K562 (cell line): ENCODE results near the gene FFAR4. TPM values are rescaled to one million over a fixed set of nuclear protein-coding genes. Genes with fewer than 3 reads are reported as not detected.
A peak's percentile ranks its signal among the peaks of the same experiment; 100 is the strongest.

Experiments used
- ATAC-seq: fragments of 200-7000 bp; cut with Tn5 transposase; 3 replicates; pipeline ENCODE4 v1.9.1; 2020; ENCODE audit warnings: moderate library complexity
- BruUV-seq: library from RNA; stranded (reverse); fragments of 400-500 nt; replicated peaks from 2 replicates; lab custom pipeline; 2021; lab: Mats Ljungman, UMichigan
- CTCF ChIA-PET: fragments of 300-600 bp; formaldehyde crosslinking; extraction: SDS; loops from one replicate; lab custom pipeline; 2021; ENCODE audit warnings: low intra/inter-chr PET ratio; lab: Yijun Ruan, JAX
- POLR2A ChIA-PET: fragments of 300-600, 350-650 bp; sonication (Branson Sonifier 250); formaldehyde crosslinking; extraction: SDS; loops from one replicate; lab custom pipeline; 2021; ENCODE audit warnings: antibody characterized with exemption, inconsistent platforms; lab: Yijun Ruan, JAX
- DNase-seq, 4 experiments: peaks; one replicate each; pipeline versions ENCODE4 v3.0.0 to v3.0.0-alpha.2; 2011 to 2018; ENCODE audit warnings: low spot score in 3 of 4, mixed read lengths in 3 of 4; ENCODE audit errors: extremely low read depth in 1 of 4
- FAIRE-seq: peaks from 2 replicates; lab custom pipeline; 2011; peaks lifted over from hg19 to GRCh38; lab: Jason Lieb, UNC
- H2AFZ ChIP-seq: 2 replicates; pipeline ENCODE4 v1.6.0; 2011; ENCODE audit warnings: low read depth, low read length, control low read depth, inconsistent platforms
- H3K27ac ChIP-seq: fragments of 200-600 bp; 3 replicates; pipeline ENCODE4 v1.8.0; 2011; ENCODE audit warnings: low read depth, mild to moderate bottlenecking, control low read depth, inconsistent platforms, low read length, moderate library complexity, mixed read lengths; ENCODE audit errors: extremely low read depth
- H3K27me3 ChIP-seq, 2 experiments: fragments of 300-600 bp in 1 of 2; 2 replicates in 1 of 2; 3 replicates in 1 of 2; pipeline versions ENCODE4 v1.6.0 to v1.8.0; 2011; ENCODE audit warnings: inconsistent platforms in 2 of 2, low read length in 2 of 2, mild to moderate bottlenecking in 1 of 2, mixed read lengths in 1 of 2, moderate library complexity in 1 of 2; ENCODE audit not compliant: control insufficient read depth in 2 of 2, insufficient read depth in 2 of 2
- H3K36me3 ChIP-seq: fragments of 300-600 bp; 3 replicates; pipeline ENCODE4 v1.8.0; 2011; ENCODE audit warnings: mild to moderate bottlenecking, low read length, inconsistent platforms; ENCODE audit not compliant: control insufficient read depth, insufficient read depth
- H3K4me1 ChIP-seq, 2 experiments: fragments of 200-600 bp in 1 of 2; replicated peaks in 1 of 2; 2 replicates in 1 of 2; 3 replicates in 1 of 2; pipeline versions ENCODE4 v1.5.1 to v1.8.0; 2011; ENCODE audit warnings: inconsistent platforms in 2 of 2, low read length in 2 of 2, mild to moderate bottlenecking in 1 of 2, mixed read lengths in 1 of 2, moderate library complexity in 1 of 2; ENCODE audit not compliant: control insufficient read depth in 2 of 2, insufficient read depth in 2 of 2
- H3K4me2 ChIP-seq: 2 replicates; pipeline ENCODE4 v1.6.1; 2011; ENCODE audit warnings: low read length, control low read depth, inconsistent platforms, mixed read lengths; ENCODE audit not compliant: insufficient read depth
- H3K4me3 ChIP-seq: fragments of 200-600 bp; sonication (generic), shearing (Covaris generic); 2 replicates; pipeline ENCODE4 v1.5.1; 2016; ENCODE audit warnings: control low read depth, inconsistent platforms
- H3K79me2 ChIP-seq: fragments of 200-600 bp; 3 replicates; pipeline ENCODE4 v1.8.0; 2011; ENCODE audit warnings: low read length, inconsistent platforms; ENCODE audit not compliant: control insufficient read depth, insufficient read depth
- H3K9ac ChIP-seq, 2 experiments: 2 replicates each; pipeline versions ENCODE4 v1.6.0 to v1.6.1; 2011; ENCODE audit warnings: low read depth in 2 of 2, low read length in 2 of 2, control low read depth in 1 of 2, inconsistent platforms in 1 of 2, mild to moderate bottlenecking in 1 of 2, mixed read lengths in 1 of 2; ENCODE audit not compliant: insufficient read depth in 1 of 2
- H3K9me1 ChIP-seq: one replicate; pipeline ENCODE4 v1.6.0; 2011; ENCODE audit warnings: inconsistent platforms, mild to moderate bottlenecking, low read length, moderate library complexity; ENCODE audit not compliant: control insufficient read depth, insufficient read depth
- H3K9me3 ChIP-seq: replicated peaks from 2 replicates; pipeline ENCODE4 v1.5.1; 2011; ENCODE audit warnings: low read depth, low read length, inconsistent platforms; ENCODE audit not compliant: control insufficient read depth, insufficient read depth
- H4K20me1 ChIP-seq: replicated peaks from 2 replicates; pipeline ENCODE4 v1.6.1; 2011; ENCODE audit warnings: low read length, inconsistent platforms, mixed read lengths; ENCODE audit not compliant: control insufficient read depth, insufficient read depth
- ATF7 ChIP-seq: fragments of 450-650 bp; IDR thresholded peaks from 2 replicates; pipeline ENCODE4 v1.7.1; 2014; ENCODE audit warnings: mild to moderate bottlenecking, moderate library complexity
- CSDE1 ChIP-seq, 2 experiments: fragments of 450-650 bp; IDR thresholded peaks; 2 replicates each; pipeline ENCODE4 v1.6.1; 2016; ENCODE audit warnings: mild to moderate bottlenecking in 1 of 2
- ERF ChIP-seq: fragments of 450-650 bp; formaldehyde crosslinking; IDR thresholded peaks from 2 replicates; pipeline ENCODE4 v1.4.0; 2020; ENCODE audit warnings: mild to moderate bottlenecking, mixed read lengths
- ESRRA ChIP-seq: fragments of 450-650 bp; IDR thresholded peaks from 2 replicates; pipeline ENCODE4 v1.6.1; 2014; ENCODE audit warnings: low read depth, mild to moderate bottlenecking, moderate library complexity, borderline replicate concordance
- L3MBTL2 ChIP-seq: fragments of 450-650 bp; IDR thresholded peaks from 2 replicates; pipeline ENCODE4 v1.6.1; 2016; ENCODE audit warnings: mild to moderate bottlenecking, moderate library complexity
- NR2C1 ChIP-seq, 2 experiments: fragments of 450-650 bp; IDR thresholded peaks; 2 replicates each; pipeline ENCODE4 v1.6.1; 2017; ENCODE audit warnings: mild to moderate bottlenecking in 2 of 2, antibody characterized with exemption in 1 of 2, inconsistent platforms in 1 of 2, missing compliant biosample characterization in 1 of 2, missing genetic modification characterization in 1 of 2
- SAFB ChIP-seq: fragments of 200-400 bp; formaldehyde crosslinking; IDR thresholded peaks from 2 replicates; pipeline ENCODE4 v1.6.1; 2017; ENCODE audit warnings: low read depth, low read length, borderline replicate concordance
- YY1 ChIP-seq, 3 experiments: IDR thresholded peaks; 2 replicates each; pipeline ENCODE4 v1.6.1; 2011; ENCODE audit warnings: low read length in 2 of 3, mild to moderate bottlenecking in 2 of 3, moderate library complexity in 2 of 3, borderline replicate concordance in 1 of 3, control low read depth in 1 of 3, low read depth in 1 of 3; ENCODE audit not compliant: insufficient read depth in 3 of 3, insufficient replicate concordance in 2 of 3, control insufficient read depth in 1 of 3, insufficient read length in 1 of 3; ENCODE audit errors: extremely low read depth in 1 of 3
- ZNF445 ChIP-seq: fragments of 250-450 bp; sonication (Bioruptor Pico); IDR thresholded peaks from 2 replicates; pipeline ENCODE4 v1.4.0; 2020; ENCODE audit warnings: low read depth, mild to moderate bottlenecking, moderate library complexity
- WGBS: fragments of 100-300 bp; shearing (Covaris generic); methylation state at CpG from one replicate; pipeline ENCODE4 v1.1.6; 2016; ENCODE audit warnings: low coverage, mixed read lengths; ENCODE audit not compliant: insufficient coverage; ENCODE audit errors: missing lambda C conversion rate; 5-methylcytosine and 5-hydroxymethylcytosine counted together
- in situ Hi-C: fragments of 300-500 bp; cut with MboI; formaldehyde crosslinking; loops from 4 replicates; pipeline ENCODE4 v1.15.0; 2018; ENCODE audit warnings: inconsistent platforms, mixed read lengths
- intact Hi-C: fragments of 100-400 bp; cut with micrococcal nuclease; formaldehyde crosslinking; loops from 2 replicates; pipeline ENCODE4 v1.14.2; 2022
- polyA plus RNA-seq, 8 experiments: library from polyadenylated mRNA; depleted of rRNA in 4 of 8; stranded (reverse) in 5 of 8; unstranded in 3 of 8; fragments of >200 nt; fragmentation: Nextera tagmentation in 2 of 8; fragmentation: Illumina TruSeq in 1 of 8; extraction: Ambion mirVana in 2 of 8; extraction: Trizol in 1 of 8; gene quantifications; 2 replicates each; pipeline versions ENCODE4 v1.2.1 to v1.2.3, GENCODE V29; 2011 to 2014; ENCODE audit warnings: inconsistent platforms in 1 of 8, missing spikeins in 1 of 8
- total RNA-seq, 7 experiments: library from RNA; depleted of rRNA in 6 of 7; stranded (reverse); fragments of >200 nt in 6 of 7; fragmentation: Illumina TruSeq in 2 of 7; extraction: Trizol in 2 of 7; gene quantifications; 2 replicates each; pipeline versions ENCODE4 v1.2.1 to v1.2.3, GENCODE V29; 2011 to 2021; ENCODE audit warnings: low replicate concordance in 1 of 7

Gene FFAR4
- total and polyA plus RNA-seq, 9 of the 15 experiments (the other 6 are each of a cell fraction or from before 2014, with no cell fraction given), result not detected

DNA sequence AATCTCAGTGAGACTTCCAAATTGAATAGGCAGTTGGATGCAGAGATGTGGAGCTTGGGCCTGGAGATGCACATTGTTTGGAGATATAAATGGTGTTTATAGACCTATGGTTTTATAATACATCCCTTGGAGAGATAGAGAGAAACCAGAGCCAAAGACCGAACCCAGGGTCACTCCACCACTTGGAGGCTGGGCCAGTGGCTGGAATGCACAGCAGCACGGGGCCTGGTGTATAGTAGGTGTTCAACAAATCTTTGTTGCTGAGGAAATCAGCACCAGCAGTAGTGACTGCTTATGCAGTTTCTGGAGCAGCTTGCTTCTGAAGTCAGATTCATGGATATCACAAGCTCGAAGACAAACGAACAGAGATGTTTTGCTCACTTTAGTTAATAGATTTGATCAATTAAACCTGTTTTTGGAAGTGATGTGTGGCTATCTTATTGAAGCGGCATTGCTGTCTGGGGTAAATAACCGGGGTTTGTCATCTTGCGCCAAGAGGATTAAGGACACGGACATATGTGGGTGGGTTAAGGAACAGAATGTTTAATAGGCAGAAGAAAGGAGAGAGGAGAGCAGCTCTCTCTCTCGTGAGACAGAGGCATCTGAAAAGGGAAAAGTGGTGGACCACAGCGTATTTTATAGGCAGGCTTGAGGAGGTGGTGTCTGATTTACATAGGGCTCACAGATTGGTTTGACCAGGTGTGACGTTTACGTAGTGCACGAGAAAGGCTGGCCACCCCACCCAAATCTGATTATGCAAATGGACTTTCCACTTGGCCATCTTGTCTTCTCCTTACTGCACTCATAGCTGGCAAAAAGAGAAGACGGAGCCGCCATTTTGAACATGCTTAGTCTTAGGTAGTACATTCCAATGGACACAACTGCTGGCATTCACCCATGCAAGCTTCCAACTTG, 23.4 kb downstream of the FFAR4 start:
- ChIA-PET POLR2A (interaction anchor here (0.5 kb wide), 1 partner anchor 203 kb away, joined by 3 read pairs; no protein-coding TSS in a partner anchor), CTCF (no interaction called here)
- in situ Hi-C loops, result no loop called here

DNA sequence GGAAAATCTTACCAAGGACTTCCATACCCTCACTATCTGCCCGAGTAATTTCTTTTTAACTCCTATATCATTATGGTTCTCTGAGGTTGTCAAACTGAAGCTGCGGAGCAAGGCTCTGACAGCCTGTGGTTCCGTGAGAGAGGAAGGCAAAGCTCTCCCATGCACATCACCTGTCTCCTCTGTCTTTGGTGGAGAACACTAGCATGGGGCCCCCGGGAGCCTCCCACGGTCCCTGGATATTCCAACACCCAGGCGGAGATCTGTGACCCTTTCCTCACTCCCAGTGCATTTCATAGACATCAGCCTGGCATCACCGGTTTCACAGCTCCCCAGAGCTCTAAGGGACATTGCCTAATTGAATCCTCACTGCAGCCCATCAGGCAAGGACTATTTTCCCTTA, 24.2 kb downstream of the FFAR4 start:
- H3K27me3 ChIP-seq, result peaks cover 0 to 11% of the 10 kb centered on the region in 2 experiments; a peak in 2 of 5 replicates
- DNase-seq, result no peak
- in situ Hi-C loops, result no loop called here
- TF ChIP-seq SAFB (no peak), ESRRA (no peak), ERF (CRISPR knock-in tag) (no peak), ATF7 (no peak), NR2C1 (IDR thresholded peaks at IDR 0.05) (no peak), NR2C1 (tag; IDR thresholded peaks at IDR 0.05) (no peak), L3MBTL2 (no peak), ZNF445 (CRISPR knock-in tag) (no peak)
- TF ChIP-seq, all 486 proteins: peak for 0
- no TSS peak for BruUV-seq
- H3K36me3 ChIP-seq, result no peaks in the 10 kb centered on the region
- ATAC-seq (no peak), FAIRE-seq (no peak)
- ChIA-PET CTCF (no interaction called here), POLR2A (no interaction called here)
- H3K4me2 ChIP-seq, result no peak overlapping the region
- H4K20me1 ChIP-seq, result no peaks in the 10 kb centered on the region
- H3K9me1 ChIP-seq, result no peaks in the 10 kb centered on the region
- intact Hi-C loops, result no loop called here
- WGBS, result 41% methylated on average over 5 of the region's 7 CpGs
- H3K4me3 ChIP-seq, result no peak overlapping the region
- no peaks in the 10 kb centered on the region for H3K79me2 ChIP-seq
- no peak overlapping the region for H3K9ac ChIP-seq
- H3K27ac ChIP-seq, result no peak overlapping the region
- no peaks in the 10 kb centered on the region; a peak in 1 of 5 replicates for H3K4me1 ChIP-seq
- no peaks in the 10 kb centered on the region for H3K9me3 ChIP-seq
- peak overlapping the region; percentile 66 for H2AFZ ChIP-seq

More for the DNA sequence above, 23.4 kb downstream of the FFAR4 start:
- TF ChIP-seq CSDE1 (IDR thresholded peaks at IDR 0.05), result no peak
- TF ChIP-seq YY1 (IDR thresholded peaks at IDR 0.05; ENCODE audit: borderline replicate concordance in 1 of 3, control insufficient read depth in 1 of 3, extremely low read depth in 1 of 3, insufficient read depth in 3 of 3, insufficient read length in 1 of 3, insufficient replicate concordance in 2 of 3, low read depth in 1 of 3, low read length in 2 of 3), result peak in 2 of 3 experiments; percentile 21 to 79
- Histone ChIP-seq H4K20me1 (no peaks in the 10 kb centered on the region), H3K4me3 (no peak overlapping the region), H2AFZ (peak overlapping the region; percentile 66), H3K4me1 (no peaks in the 10 kb centered on the region; a peak in 1 of 5 replicates), H3K27ac (no peak overlapping the region), H3K36me3 (no peaks in the 10 kb centered on the region), H3K9me3 (no peaks in the 10 kb centered on the region), H3K9ac (no peak overlapping the region), H3K4me2 (no peak overlapping the region), H3K9me1 (no peaks in the 10 kb centered on the region), H3K27me3 (peaks cover 0 to 8% of the 10 kb centered on the region in 2 experiments; a peak in 3 of 5 replicates), H3K79me2 (no peaks in the 10 kb centered on the region)
- FAIRE-seq (no peak), DNase-seq (peak in 2 of 4 experiments; percentile 24 to 27), ATAC-seq (peak; percentile 82)
- BruUV-seq, result no TSS peak
- intact Hi-C loops, result no loop called here
- WGBS, result 11% methylated on average over 14 of the region's 15 CpGs
